Stomach (tissue), 9 donors: Measurements from ENCODE around the gene FXR2. TPM values are rescaled to one million over a fixed set of nuclear protein-coding genes. Genes with fewer than 3 reads are reported as not detected.

Experiments used
- DNase-seq, 2 donors: peaks; one replicate each; pipeline versions ENCODE4 v3.0.0 to v3.0.0-alpha.2; 2013 to 2019
- H3K27ac ChIP-seq, 5 donors: fragments of 200-600 bp in 4 of 5; sonication (generic) in 4 of 5; one replicate each; pipeline ENCODE4 v1.5.1; 2013 to 2019; ENCODE audit warnings: mild to moderate bottlenecking in 1 of 5, moderate library complexity in 1 of 5
- H3K27me3 ChIP-seq, 3 donors: fragments of 200-600 bp; sonication (generic); one replicate each; pipeline ENCODE4 v1.5.1; 2017 to 2019; ENCODE audit warnings: mixed run types in 1 of 3
- H3K36me3 ChIP-seq, 4 donors: fragments of 200-600 bp; sonication (generic); 1 replicate in 3 of 4; 2 replicates in 1 of 4; pipeline ENCODE4 v1.5.1; 2016 to 2019
- H3K4me1 ChIP-seq, 4 donors: fragments of 200-600 bp; sonication (generic); one replicate each; pipeline ENCODE4 v1.5.1; 2016 to 2019
- H3K4me3 ChIP-seq, 4 donors: fragments of 200-600 bp; sonication (generic) in 3 of 4; one replicate each; pipeline ENCODE4 v1.5.1; 2016 to 2019; ENCODE audit warnings: mild to moderate bottlenecking in 1 of 4
- H3K9me3 ChIP-seq, 4 donors: fragments of 200-600 bp; sonication (generic); one replicate each; pipeline ENCODE4 v1.5.1; 2016 to 2019
- EP300 ChIP-seq: sonication (generic); formaldehyde crosslinking; IDR thresholded peaks from one replicate; pipeline ENCODE4 v1.6.1; 2017; ENCODE audit warnings: antibody characterized with exemption
- POLR2A ChIP-seq, 4 donors: fragments of 450-650 bp; IDR thresholded peaks; one replicate each; pipeline ENCODE4 v1.6.1; 2016; ENCODE audit warnings: antibody characterized with exemption in 4 of 4, control low read depth in 2 of 4, mild to moderate bottlenecking in 1 of 4, moderate library complexity in 1 of 4
- POLR2AphosphoS5 ChIP-seq, 3 donors: sonication (generic); formaldehyde crosslinking; IDR thresholded peaks; one replicate each; pipeline ENCODE4 v1.6.1; 2016; ENCODE audit warnings: antibody characterized with exemption in 3 of 3
- WGBS, 5 donors: extraction: QIAGEN DNeasy Blood & Tissue Kit in 3 of 5; methylation state at CpG; one replicate each; pipeline versions ENCODE4 v1.1.5 to v1.1.7; 2013 to 2018; 5-methylcytosine and 5-hydroxymethylcytosine counted together
- intact Hi-C: fragments of 100-400 bp; cut with DNase I; formaldehyde crosslinking; loops from one replicate; pipeline ENCODE4 v1.15.1; 2023; ENCODE audit warnings: low total_unique reads
- polyA plus RNA-seq, 3 donors: library from polyadenylated mRNA; stranded (reverse); fragments of 200-250 nt; gene quantifications; one replicate each; pipeline ENCODE4 v1.2.3, GENCODE V29; 2013
- total RNA-seq, 5 donors: library from RNA; depleted of rRNA; stranded (reverse); fragments of >200 nt; gene quantifications; one replicate each; pipeline versions ENCODE4 v1.1.0 to v1.2.3, GENCODE V29; 2014 to 2016
- TF ChIP-seq, protein P1 (sequence below), 7 experiments: fragments of 450-650 bp in 4 of 7; fragments of 200-600 bp in 3 of 7; sonication (generic) in 3 of 7; IDR thresholded peaks; one replicate each; pipeline ENCODE4 v1.5.1; 2016 to 2019; ENCODE audit warnings: antibody characterized with exemption in 7 of 7, control low read depth in 2 of 7, mild to moderate bottlenecking in 1 of 7
- donor health status: healthy with polysubstance abuse.
- donor health status: Bipolar disorder and iron deficiency.
- donor health status: healthy.

The FXR2 gene
- total and polyA plus RNA-seq, 8 donors: 11.0 to 33.3 (median 23.3) TPM

DNA sequence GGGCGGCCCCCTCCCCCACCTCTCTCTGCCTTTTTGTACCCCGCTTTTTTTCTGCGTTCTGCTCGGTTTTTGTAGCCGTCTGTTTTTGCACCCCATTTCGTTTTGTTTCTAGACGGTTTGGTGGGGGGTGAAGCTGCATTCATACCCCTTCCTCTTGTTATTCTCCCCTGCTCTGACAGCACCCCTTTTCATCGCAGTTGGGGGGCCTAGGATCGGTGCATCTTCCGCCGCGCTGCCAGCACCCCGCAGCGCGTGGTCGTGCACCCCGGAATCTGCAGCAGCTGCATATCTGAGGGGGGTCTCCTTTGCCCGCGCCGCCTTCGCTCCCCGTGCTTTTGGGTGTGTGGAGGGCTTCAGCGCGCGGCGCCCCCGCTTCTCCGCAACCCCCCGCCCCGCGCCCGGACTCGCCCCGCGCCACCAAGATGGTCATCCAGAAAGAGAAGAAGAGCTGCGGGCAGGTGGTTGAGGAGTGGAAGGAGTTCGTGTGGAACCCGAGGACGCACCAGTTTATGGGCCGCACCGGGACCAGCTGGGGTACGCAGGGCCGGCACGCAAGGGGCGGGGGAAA, 36.5 kb upstream of the FXR2 start:
- DNase-seq: no peak
- Histone ChIP-seq H3K4me3 (peak overlapping the region; percentile 45 to 67 (median 54)), H3K27me3 (peaks cover 0 to 52% (median 28%) of the 10 kb centered on the region in 3 donors), H3K9me3 (no peaks in the 10 kb centered on the region), H3K4me1 (peaks cover 18 to 23% (median 20%) of the 10 kb centered on the region in 4 donors), H3K36me3 (no peaks in the 10 kb centered on the region), H3K27ac (peak overlapping the region in 4 of 5 donors; percentile 3 to 80 (median 36))
- 0 to 2% (median 1%) methylated on average over 36 to 45 of the region's 45 CpGs for WGBS, 5 donors
- intact Hi-C loops: no loop called here
- TF ChIP-seq POLR2AphosphoS5 (IDR thresholded peaks at IDR 0.05): no peak
- TF ChIP-seq, protein P1, sequence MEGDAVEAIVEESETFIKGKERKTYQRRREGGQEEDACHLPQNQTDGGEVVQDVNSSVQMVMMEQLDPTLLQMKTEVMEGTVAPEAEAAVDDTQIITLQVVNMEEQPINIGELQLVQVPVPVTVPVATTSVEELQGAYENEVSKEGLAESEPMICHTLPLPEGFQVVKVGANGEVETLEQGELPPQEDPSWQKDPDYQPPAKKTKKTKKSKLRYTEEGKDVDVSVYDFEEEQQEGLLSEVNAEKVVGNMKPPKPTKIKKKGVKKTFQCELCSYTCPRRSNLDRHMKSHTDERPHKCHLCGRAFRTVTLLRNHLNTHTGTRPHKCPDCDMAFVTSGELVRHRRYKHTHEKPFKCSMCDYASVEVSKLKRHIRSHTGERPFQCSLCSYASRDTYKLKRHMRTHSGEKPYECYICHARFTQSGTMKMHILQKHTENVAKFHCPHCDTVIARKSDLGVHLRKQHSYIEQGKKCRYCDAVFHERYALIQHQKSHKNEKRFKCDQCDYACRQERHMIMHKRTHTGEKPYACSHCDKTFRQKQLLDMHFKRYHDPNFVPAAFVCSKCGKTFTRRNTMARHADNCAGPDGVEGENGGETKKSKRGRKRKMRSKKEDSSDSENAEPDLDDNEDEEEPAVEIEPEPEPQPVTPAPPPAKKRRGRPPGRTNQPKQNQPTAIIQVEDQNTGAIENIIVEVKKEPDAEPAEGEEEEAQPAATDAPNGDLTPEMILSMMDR (IDR thresholded peaks at IDR 0.05): no peak
- TF ChIP-seq EP300: no peak
- TF ChIP-seq POLR2A (IDR thresholded peaks at IDR 0.05): no peak

DNA sequence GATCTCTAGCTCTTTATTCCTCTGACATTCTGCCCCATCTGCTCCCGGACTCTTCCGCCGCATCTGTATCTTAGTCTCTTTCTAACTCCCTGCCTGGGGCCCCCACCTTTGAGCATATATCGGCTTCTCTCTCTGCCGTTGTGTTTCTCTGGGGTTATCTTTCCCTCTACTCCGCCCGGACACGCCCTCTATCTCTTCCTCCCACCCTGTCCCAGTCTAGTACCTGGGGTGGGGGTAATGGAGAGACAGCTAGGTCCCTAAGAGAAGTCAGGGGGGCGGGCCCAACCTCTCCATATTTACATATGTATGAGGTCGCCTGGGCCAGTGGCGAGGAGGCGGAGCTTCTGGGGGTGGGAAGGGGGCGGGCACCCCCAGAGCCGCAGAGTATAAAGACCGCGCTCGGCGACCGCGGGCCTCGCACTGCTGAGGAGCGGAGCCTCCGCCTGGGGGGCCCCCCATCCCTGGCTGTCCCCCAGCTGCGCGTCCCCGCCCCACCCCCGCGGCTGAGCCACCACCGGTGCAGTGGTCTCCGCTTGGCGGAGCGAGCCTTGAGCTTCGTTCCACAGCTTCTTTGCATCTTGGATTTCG, 35.9 kb upstream of the FXR2 start, which contains the start of gene ATP1B2:
TSS of gene ATP1B2 (plus strand) at position 418 of the 588 bp plus-strand sequence. CDS start 593 bp downstream, outside the sequence.
- peak; percentile 72 to 91 for DNase-seq
- Histone ChIP-seq H3K27me3 (peaks cover 0 to 52% (median 28%) of the 10 kb centered on the region in 3 donors), H3K4me1 (peaks cover 18 to 23% (median 20%) of the 10 kb centered on the region in 4 donors), H3K27ac (peak within 1 kb of the TSS in 4 of 5 donors; percentile 3 to 80 (median 36)), H3K36me3 (no peaks in the 10 kb centered on the region), H3K4me3 (peak within 1 kb of the TSS; percentile 45 to 67 (median 54)), H3K9me3 (no peaks in the 10 kb centered on the region)
- intact Hi-C loops: no loop called here
- TF ChIP-seq EP300 (no peak), POLR2A (IDR thresholded peaks at IDR 0.05) (no peak), POLR2AphosphoS5 (IDR thresholded peaks at IDR 0.05) (no peak)
- TF ChIP-seq, protein P1 (IDR thresholded peaks at IDR 0.05): no peak
- WGBS, 5 donors: 0 to 2% (median 1%) methylated on average over 27 to 34 of the region's 34 CpGs

DNA sequence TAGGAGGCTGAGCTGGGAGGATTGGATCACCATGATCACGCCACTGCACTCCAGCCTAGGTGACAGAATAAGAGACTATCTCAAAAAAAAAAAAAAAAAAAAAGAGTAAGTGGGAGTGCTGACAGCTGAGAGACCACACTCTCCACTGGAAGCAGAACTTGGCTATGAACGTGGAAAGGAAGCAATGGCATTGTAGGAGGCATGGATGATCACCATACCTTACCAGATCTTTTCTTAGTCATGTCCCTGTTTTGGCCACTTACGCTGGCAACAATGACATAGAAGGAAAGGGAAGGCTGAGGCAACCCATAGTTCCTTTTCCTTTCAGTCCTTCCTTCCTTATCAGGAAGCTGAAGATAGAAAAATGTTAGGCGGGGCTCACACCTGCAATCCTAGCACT, 32.3 kb upstream of the FXR2 start:
- Histone ChIP-seq H3K36me3 (no peaks in the 10 kb centered on the region), H3K27ac (no peak overlapping the region), H3K4me1 (peaks cover 18 to 23% (median 20%) of the 10 kb centered on the region in 4 donors), H3K9me3 (no peaks in the 10 kb centered on the region), H3K4me3 (no peak overlapping the region), H3K27me3 (peaks cover 0 to 38% (median 24%) of the 10 kb centered on the region in 3 donors)
- DNase-seq: no peak
- WGBS, 5 donors: 69 to 82% (median 74%) methylated on average over 4 of the region's 4 CpGs
- intact Hi-C loops: no loop called here
- TF ChIP-seq, protein P1 (IDR thresholded peaks at IDR 0.05): no peak
- TF ChIP-seq POLR2AphosphoS5 (IDR thresholded peaks at IDR 0.05): no peak
- TF ChIP-seq EP300: no peak
- no peak for TF ChIP-seq POLR2A (IDR thresholded peaks at IDR 0.05)

DNA sequence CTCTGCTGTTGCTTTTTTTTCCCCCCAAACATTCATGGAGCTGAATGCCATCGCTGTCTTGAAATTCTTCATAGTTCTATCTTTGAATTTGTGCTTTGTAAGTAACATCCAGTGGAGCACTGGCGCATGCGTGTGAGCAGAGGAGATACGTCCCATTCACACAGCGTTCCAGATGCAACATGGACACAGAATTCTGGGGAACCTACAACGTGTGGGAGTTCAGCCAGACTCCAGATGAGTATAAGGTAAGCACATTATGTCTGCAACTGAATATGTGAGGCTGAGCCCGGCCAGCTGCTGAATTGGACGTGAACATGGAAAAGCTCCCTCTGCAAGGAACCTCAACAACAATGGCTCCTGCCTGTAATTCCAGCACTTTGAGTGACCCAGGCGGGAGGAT, 31.8 kb upstream of the FXR2 start:
- H3K27me3 ChIP-seq: peaks cover 0 to 33% (median 18%) of the 10 kb centered on the region in 3 donors
- TF ChIP-seq, protein P1 (IDR thresholded peaks at IDR 0.05): no peak
- TF ChIP-seq EP300 (no peak), POLR2AphosphoS5 (IDR thresholded peaks at IDR 0.05) (no peak)

More for the DNA sequence above, 31.8 kb upstream of the FXR2 start:
- 62 to 77% (median 73%) methylated on average over 8 to 9 of the region's 9 CpGs for WGBS, 5 donors
- no peaks in the 10 kb centered on the region for H3K36me3 ChIP-seq
- no peak overlapping the region for H3K4me3 ChIP-seq
- peaks cover 13 to 17% (median 15%) of the 10 kb centered on the region in 4 donors for H3K4me1 ChIP-seq
- peak in 1 of 2 donors; percentile 57 for DNase-seq
- intact Hi-C loops: no loop called here
- H3K9me3 ChIP-seq: no peaks in the 10 kb centered on the region
- no peak overlapping the region for H3K27ac ChIP-seq
